K562 (cell line): ENCODE measurements around the gene SULT6B1. TPM values are rescaled to one million over a fixed set of nuclear protein-coding genes. Genes with fewer than 3 reads are reported as not detected.

Experiments used
- ATAC-seq: fragments of 200-7000 bp; cut with Tn5 transposase; 3 replicates; pipeline ENCODE4 v1.9.1; 2020; ENCODE audit warnings: moderate library complexity
- BruUV-seq: library from RNA; stranded (reverse); fragments of 400-500 nt; replicated peaks from 2 replicates; lab custom pipeline; 2021; lab: Mats Ljungman, UMichigan
- CTCF ChIA-PET: fragments of 300-600 bp; formaldehyde crosslinking; extraction: SDS; loops from one replicate; lab custom pipeline; 2021; ENCODE audit warnings: low intra/inter-chr PET ratio; lab: Yijun Ruan, JAX
- POLR2A ChIA-PET: fragments of 300-600, 350-650 bp; sonication (Branson Sonifier 250); formaldehyde crosslinking; extraction: SDS; loops from one replicate; lab custom pipeline; 2021; ENCODE audit warnings: antibody characterized with exemption, inconsistent platforms; lab: Yijun Ruan, JAX
- DNase-seq, 4 experiments: peaks; one replicate each; pipeline versions ENCODE4 v3.0.0 to v3.0.0-alpha.2; 2011 to 2018; ENCODE audit warnings: low spot score in 3 of 4, mixed read lengths in 3 of 4; ENCODE audit errors: extremely low read depth in 1 of 4
- FAIRE-seq: peaks from 2 replicates; lab custom pipeline; 2011; peaks lifted over from hg19 to GRCh38; lab: Jason Lieb, UNC
- H2AFZ ChIP-seq: 2 replicates; pipeline ENCODE4 v1.6.0; 2011; ENCODE audit warnings: low read depth, low read length, control low read depth, inconsistent platforms
- H3K27ac ChIP-seq: fragments of 200-600 bp; 3 replicates; pipeline ENCODE4 v1.8.0; 2011; ENCODE audit warnings: low read depth, mild to moderate bottlenecking, control low read depth, inconsistent platforms, low read length, moderate library complexity, mixed read lengths; ENCODE audit errors: extremely low read depth
- H3K27me3 ChIP-seq, 2 experiments: fragments of 300-600 bp in 1 of 2; 2 replicates in 1 of 2; 3 replicates in 1 of 2; pipeline versions ENCODE4 v1.6.0 to v1.8.0; 2011; ENCODE audit warnings: inconsistent platforms in 2 of 2, low read length in 2 of 2, mild to moderate bottlenecking in 1 of 2, mixed read lengths in 1 of 2, moderate library complexity in 1 of 2; ENCODE audit not compliant: control insufficient read depth in 2 of 2, insufficient read depth in 2 of 2
- H3K36me3 ChIP-seq: fragments of 300-600 bp; 3 replicates; pipeline ENCODE4 v1.8.0; 2011; ENCODE audit warnings: mild to moderate bottlenecking, low read length, inconsistent platforms; ENCODE audit not compliant: control insufficient read depth, insufficient read depth
- H3K4me1 ChIP-seq, 2 experiments: fragments of 200-600 bp in 1 of 2; replicated peaks in 1 of 2; 2 replicates in 1 of 2; 3 replicates in 1 of 2; pipeline versions ENCODE4 v1.5.1 to v1.8.0; 2011; ENCODE audit warnings: inconsistent platforms in 2 of 2, low read length in 2 of 2, mild to moderate bottlenecking in 1 of 2, mixed read lengths in 1 of 2, moderate library complexity in 1 of 2; ENCODE audit not compliant: control insufficient read depth in 2 of 2, insufficient read depth in 2 of 2
- H3K4me2 ChIP-seq: 2 replicates; pipeline ENCODE4 v1.6.1; 2011; ENCODE audit warnings: low read length, control low read depth, inconsistent platforms, mixed read lengths; ENCODE audit not compliant: insufficient read depth
- H3K4me3 ChIP-seq: fragments of 200-600 bp; sonication (generic), shearing (Covaris generic); 2 replicates; pipeline ENCODE4 v1.5.1; 2016; ENCODE audit warnings: control low read depth, inconsistent platforms
- H3K79me2 ChIP-seq: fragments of 200-600 bp; 3 replicates; pipeline ENCODE4 v1.8.0; 2011; ENCODE audit warnings: low read length, inconsistent platforms; ENCODE audit not compliant: control insufficient read depth, insufficient read depth
- H3K9ac ChIP-seq, 2 experiments: 2 replicates each; pipeline versions ENCODE4 v1.6.0 to v1.6.1; 2011; ENCODE audit warnings: low read depth in 2 of 2, low read length in 2 of 2, control low read depth in 1 of 2, inconsistent platforms in 1 of 2, mild to moderate bottlenecking in 1 of 2, mixed read lengths in 1 of 2; ENCODE audit not compliant: insufficient read depth in 1 of 2
- H3K9me1 ChIP-seq: one replicate; pipeline ENCODE4 v1.6.0; 2011; ENCODE audit warnings: inconsistent platforms, mild to moderate bottlenecking, low read length, moderate library complexity; ENCODE audit not compliant: control insufficient read depth, insufficient read depth
- H3K9me3 ChIP-seq: replicated peaks from 2 replicates; pipeline ENCODE4 v1.5.1; 2011; ENCODE audit warnings: low read depth, low read length, inconsistent platforms; ENCODE audit not compliant: control insufficient read depth, insufficient read depth
- H4K20me1 ChIP-seq: replicated peaks from 2 replicates; pipeline ENCODE4 v1.6.1; 2011; ENCODE audit warnings: low read length, inconsistent platforms, mixed read lengths; ENCODE audit not compliant: control insufficient read depth, insufficient read depth
- ARID2 ChIP-seq: fragments of 450-650 bp; IDR thresholded peaks from 2 replicates; pipeline ENCODE4 v1.6.1; 2017; ENCODE audit warnings: antibody characterized with exemption, mild to moderate bottlenecking
- GABPB2 ChIP-seq: fragments of 250-450 bp; sonication (Bioruptor Pico); conservative IDR thresholded peaks from 2 replicates; pipeline ENCODE4 v1.5.1; 2021; ENCODE audit warnings: mild to moderate bottlenecking
- HNRNPL ChIP-seq: fragments of 200-400 bp; formaldehyde crosslinking; IDR thresholded peaks from 2 replicates; pipeline ENCODE4 v1.6.1; 2017; ENCODE audit warnings: low read depth, mild to moderate bottlenecking, low read length
- KLF10 ChIP-seq: fragments of 250-450 bp; sonication (Bioruptor Pico); IDR thresholded peaks from 2 replicates; pipeline ENCODE4 v1.6.1; 2021; ENCODE audit warnings: matching md5 sums
- MBD2 ChIP-seq: sonication (generic); IDR thresholded peaks from 2 replicates; pipeline ENCODE4 v1.6.1; 2016; ENCODE audit warnings: low read depth, borderline replicate concordance
- RBFOX2 ChIP-seq: fragments of 200-400 bp; formaldehyde crosslinking; IDR thresholded peaks from 2 replicates; pipeline ENCODE4 v1.6.1; 2017; ENCODE audit warnings: low read depth, mild to moderate bottlenecking, low read length, moderate library complexity
- SMAD1 ChIP-seq: fragments of 150-350 bp; IDR thresholded peaks from 2 replicates; pipeline ENCODE4 v1.6.1; 2014; ENCODE audit warnings: low read length, low read depth; ENCODE audit not compliant: partially characterized antibody
- ZNF644 ChIP-seq: fragments of 200-800 bp; sonication (Bioruptor generic); IDR thresholded peaks from 2 replicates; pipeline ENCODE4 v1.6.1; 2016; ENCODE audit warnings: low read depth, missing genetic modification characterization, missing compliant biosample characterization
- ZNF75A ChIP-seq: fragments of 450-650 bp; formaldehyde crosslinking; IDR thresholded peaks from 2 replicates; pipeline ENCODE4 v1.4.0; 2020; ENCODE audit warnings: mild to moderate bottlenecking
- in situ Hi-C: fragments of 300-500 bp; cut with MboI; formaldehyde crosslinking; loops from 4 replicates; pipeline ENCODE4 v1.15.0; 2018; ENCODE audit warnings: inconsistent platforms, mixed read lengths
- intact Hi-C: fragments of 100-400 bp; cut with micrococcal nuclease; formaldehyde crosslinking; loops from 2 replicates; pipeline ENCODE4 v1.14.2; 2022
- polyA plus RNA-seq, 8 experiments: library from polyadenylated mRNA; depleted of rRNA in 4 of 8; stranded (reverse) in 5 of 8; unstranded in 3 of 8; fragments of >200 nt; fragmentation: Nextera tagmentation in 2 of 8; fragmentation: Illumina TruSeq in 1 of 8; extraction: Ambion mirVana in 2 of 8; extraction: Trizol in 1 of 8; gene quantifications; 2 replicates each; pipeline versions ENCODE4 v1.2.1 to v1.2.3, GENCODE V29; 2011 to 2014; ENCODE audit warnings: inconsistent platforms in 1 of 8, missing spikeins in 1 of 8
- total RNA-seq, 7 experiments: library from RNA; depleted of rRNA in 6 of 7; stranded (reverse); fragments of >200 nt in 6 of 7; fragmentation: Illumina TruSeq in 2 of 7; extraction: Trizol in 2 of 7; gene quantifications; 2 replicates each; pipeline versions ENCODE4 v1.2.1 to v1.2.3, GENCODE V29; 2011 to 2021; ENCODE audit warnings: low replicate concordance in 1 of 7
- TF ChIP-seq, protein P1 (sequence below): fragments of 150-350 bp; IDR thresholded peaks from 2 replicates; pipeline ENCODE4 v1.6.1; 2014; ENCODE audit warnings: low read depth, mild to moderate bottlenecking, low read length, borderline replicate concordance
- TF ChIP-seq, protein P2 (sequence below): IDR thresholded peaks from 2 replicates; pipeline ENCODE4 v1.6.1; 2011; ENCODE audit not compliant: insufficient read length; ENCODE audit errors: extremely low read depth

SULT6B1 gene
- total and polyA plus RNA-seq, 9 of the 15 experiments (the other 6 are each of a cell fraction or from before 2014, with no cell fraction given) = not detected

- no peaks in the 10 kb centered on the region for H3K27me3 ChIP-seq
- H3K9me1 ChIP-seq = no peaks in the 10 kb centered on the region
- CTCF ChIA-PET = no interaction called here
- TF ChIP-seq GABPB2 (CRISPR knock-in tag) (no peak), RBFOX2 (no peak), ARID2 (no peak), MBD2 (no peak), KLF10 (no peak), ZNF644 (tag) (no peak), SMAD1 (no peak), ZNF75A (CRISPR knock-in tag) (no peak), HNRNPL (no peak)
- TF ChIP-seq, protein P1, sequence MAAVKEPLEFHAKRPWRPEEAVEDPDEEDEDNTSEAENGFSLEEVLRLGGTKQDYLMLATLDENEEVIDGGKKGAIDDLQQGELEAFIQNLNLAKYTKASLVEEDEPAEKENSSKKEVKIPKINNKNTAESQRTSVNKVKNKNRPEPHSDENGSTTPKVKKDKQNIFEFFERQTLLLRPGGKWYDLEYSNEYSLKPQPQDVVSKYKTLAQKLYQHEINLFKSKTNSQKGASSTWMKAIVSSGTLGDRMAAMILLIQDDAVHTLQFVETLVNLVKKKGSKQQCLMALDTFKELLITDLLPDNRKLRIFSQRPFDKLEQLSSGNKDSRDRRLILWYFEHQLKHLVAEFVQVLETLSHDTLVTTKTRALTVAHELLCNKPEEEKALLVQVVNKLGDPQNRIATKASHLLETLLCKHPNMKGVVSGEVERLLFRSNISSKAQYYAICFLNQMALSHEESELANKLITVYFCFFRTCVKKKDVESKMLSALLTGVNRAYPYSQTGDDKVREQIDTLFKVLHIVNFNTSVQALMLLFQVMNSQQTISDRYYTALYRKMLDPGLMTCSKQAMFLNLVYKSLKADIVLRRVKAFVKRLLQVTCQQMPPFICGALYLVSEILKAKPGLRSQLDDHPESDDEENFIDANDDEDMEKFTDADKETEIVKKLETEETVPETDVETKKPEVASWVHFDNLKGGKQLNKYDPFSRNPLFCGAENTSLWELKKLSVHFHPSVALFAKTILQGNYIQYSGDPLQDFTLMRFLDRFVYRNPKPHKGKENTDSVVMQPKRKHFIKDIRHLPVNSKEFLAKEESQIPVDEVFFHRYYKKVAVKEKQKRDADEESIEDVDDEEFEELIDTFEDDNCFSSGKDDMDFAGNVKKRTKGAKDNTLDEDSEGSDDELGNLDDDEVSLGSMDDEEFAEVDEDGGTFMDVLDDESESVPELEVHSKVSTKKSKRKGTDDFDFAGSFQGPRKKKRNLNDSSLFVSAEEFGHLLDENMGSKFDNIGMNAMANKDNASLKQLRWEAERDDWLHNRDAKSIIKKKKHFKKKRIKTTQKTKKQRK = no peak
- TF ChIP-seq, protein P2, sequence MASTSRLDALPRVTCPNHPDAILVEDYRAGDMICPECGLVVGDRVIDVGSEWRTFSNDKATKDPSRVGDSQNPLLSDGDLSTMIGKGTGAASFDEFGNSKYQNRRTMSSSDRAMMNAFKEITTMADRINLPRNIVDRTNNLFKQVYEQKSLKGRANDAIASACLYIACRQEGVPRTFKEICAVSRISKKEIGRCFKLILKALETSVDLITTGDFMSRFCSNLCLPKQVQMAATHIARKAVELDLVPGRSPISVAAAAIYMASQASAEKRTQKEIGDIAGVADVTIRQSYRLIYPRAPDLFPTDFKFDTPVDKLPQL = no peak
- POLR2A ChIA-PET = interaction anchor here (0.7 to 1.1 kb wide), 3 partner anchors 9 to 13 kb away, joined by 3 to 6 read pairs (median 3); no protein-coding TSS in a partner anchor
- peaks cover 99% of the 10 kb centered on the region for H3K36me3 ChIP-seq
- H3K9me3 ChIP-seq = peaks cover 14% of the 10 kb centered on the region
- DNase-seq (no peak), ATAC-seq (no peak), FAIRE-seq (no peak)
- BruUV-seq = no TSS peak
- no peak overlapping the region for H3K9ac ChIP-seq
- H3K4me1 ChIP-seq = no peaks in the 10 kb centered on the region
- H3K79me2 ChIP-seq = peaks cover 41% of the 10 kb centered on the region
- H3K27ac ChIP-seq = no peak overlapping the region
- intact Hi-C loops = no loop called here
- no peak overlapping the region for H3K4me3 ChIP-seq
- H2AFZ ChIP-seq = no peak overlapping the region
- H4K20me1 ChIP-seq = no peaks in the 10 kb centered on the region
- in situ Hi-C loops = no loop called here
- H3K4me2 ChIP-seq = no peak overlapping the region
Measured at GRCh38 chr2:37211212-37211611, 22.7 kb upstream of the SULT6B1 start.
